SIG-M5 treated with dmso at 0.1 percent for 504 hours (cell line): ENCODE measurements around the gene WIPI1.
"Not testable (repeated sequence)": the region's sequence is repeated elsewhere in the genome, so short reads cannot be mapped to it uniquely, and the experiment has no call there.

ENCODE experiments used
- DNase-seq: peaks from one replicate; lab custom pipeline; 2025; ENCODE audit not compliant: unreplicated experiment; lab: John Stamatoyannopoulos, UW

WIPI1 gene, protein sequence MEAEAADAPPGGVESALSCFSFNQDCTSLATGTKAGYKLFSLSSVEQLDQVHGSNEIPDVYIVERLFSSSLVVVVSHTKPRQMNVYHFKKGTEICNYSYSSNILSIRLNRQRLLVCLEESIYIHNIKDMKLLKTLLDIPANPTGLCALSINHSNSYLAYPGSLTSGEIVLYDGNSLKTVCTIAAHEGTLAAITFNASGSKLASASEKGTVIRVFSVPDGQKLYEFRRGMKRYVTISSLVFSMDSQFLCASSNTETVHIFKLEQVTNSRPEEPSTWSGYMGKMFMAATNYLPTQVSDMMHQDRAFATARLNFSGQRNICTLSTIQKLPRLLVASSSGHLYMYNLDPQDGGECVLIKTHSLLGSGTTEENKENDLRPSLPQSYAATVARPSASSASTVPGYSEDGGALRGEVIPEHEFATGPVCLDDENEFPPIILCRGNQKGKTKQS

DNA sequence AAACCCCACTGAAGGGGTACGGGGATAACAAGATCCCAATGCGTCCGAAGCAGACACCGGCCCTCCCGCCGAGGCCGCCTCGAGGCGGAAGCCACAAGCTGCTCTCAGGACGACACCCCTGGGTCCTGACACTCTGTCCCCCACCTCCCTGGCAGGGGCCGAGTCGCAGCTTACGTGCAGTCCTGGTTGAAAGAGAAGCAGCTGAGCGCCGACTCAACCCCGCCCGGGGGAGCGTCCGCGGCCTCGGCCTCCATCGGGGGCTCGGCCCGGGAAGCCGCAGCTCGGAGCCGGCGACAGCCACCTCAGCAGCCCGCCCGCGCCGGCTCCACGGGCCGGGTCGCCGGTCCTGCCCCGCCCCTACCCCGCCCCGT lies at the start of gene WIPI1:
WIPI1 (minus strand) TSS at position 329 of the 371 bp plus-strand sequence; CDS start at position 254, 75 bp downstream.
- DNase-seq, result peak; percentile 48

DNA sequence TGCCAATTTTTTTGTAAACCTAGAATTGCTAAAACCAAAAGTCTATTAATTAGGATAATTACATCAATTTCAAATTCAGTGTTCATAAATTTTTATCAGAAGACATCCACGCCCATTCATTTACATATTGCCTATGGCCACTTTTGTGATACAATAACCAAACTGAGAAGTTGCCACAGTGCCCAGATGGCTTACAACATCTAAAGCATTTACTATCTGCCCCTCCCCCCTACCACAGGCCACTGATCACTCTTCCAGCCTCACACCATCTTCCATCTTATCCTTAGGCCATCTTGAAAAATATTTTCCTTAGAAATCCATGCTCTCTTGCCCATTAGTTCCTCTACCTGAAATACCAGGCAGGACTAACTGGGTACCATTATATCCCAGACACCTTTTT lies 48.7 kb upstream of the WIPI1 start:
- no peak for DNase-seq

DNA sequence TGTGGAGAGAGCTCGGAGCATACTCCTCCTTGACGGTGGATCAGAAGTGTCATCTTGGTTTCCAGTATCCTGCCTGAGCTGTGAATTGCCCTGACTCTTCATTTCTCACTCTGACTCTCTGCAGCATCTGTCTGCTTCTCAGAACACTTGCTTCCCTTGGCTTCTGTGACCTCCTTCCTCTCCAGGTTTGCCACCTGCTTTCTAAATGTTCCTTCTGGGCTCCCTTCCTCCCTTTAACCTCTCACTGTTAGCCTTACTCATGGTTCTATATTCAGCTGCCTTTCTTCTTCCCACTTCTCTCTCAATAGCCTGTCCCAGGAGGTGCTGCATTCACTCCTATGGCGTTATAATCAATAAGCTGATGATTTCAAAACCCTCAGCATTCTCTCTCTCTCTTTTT lies 43.8 kb upstream of the WIPI1 start:
- DNase-seq, result no peak

DNA sequence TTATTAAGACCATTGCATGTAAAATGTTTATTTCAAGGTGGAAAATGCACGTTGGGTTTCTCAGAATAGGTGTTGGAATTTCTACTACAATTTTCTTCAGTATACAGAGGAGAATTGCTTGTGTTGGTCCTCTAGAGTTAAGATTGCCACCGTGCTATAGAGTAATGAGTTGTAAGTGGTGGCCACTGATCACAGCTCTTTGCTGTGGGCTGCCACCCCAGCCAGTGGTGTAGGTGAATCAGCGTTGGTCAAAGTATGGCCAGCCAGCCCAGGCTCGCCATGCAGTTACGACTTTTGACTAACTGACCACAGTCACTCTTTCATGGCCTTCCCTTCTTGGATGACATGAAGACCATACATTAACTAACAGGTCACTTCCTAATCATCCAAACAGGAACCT lies 42.3 kb upstream of the WIPI1 start:
- no peak for DNase-seq

DNA sequence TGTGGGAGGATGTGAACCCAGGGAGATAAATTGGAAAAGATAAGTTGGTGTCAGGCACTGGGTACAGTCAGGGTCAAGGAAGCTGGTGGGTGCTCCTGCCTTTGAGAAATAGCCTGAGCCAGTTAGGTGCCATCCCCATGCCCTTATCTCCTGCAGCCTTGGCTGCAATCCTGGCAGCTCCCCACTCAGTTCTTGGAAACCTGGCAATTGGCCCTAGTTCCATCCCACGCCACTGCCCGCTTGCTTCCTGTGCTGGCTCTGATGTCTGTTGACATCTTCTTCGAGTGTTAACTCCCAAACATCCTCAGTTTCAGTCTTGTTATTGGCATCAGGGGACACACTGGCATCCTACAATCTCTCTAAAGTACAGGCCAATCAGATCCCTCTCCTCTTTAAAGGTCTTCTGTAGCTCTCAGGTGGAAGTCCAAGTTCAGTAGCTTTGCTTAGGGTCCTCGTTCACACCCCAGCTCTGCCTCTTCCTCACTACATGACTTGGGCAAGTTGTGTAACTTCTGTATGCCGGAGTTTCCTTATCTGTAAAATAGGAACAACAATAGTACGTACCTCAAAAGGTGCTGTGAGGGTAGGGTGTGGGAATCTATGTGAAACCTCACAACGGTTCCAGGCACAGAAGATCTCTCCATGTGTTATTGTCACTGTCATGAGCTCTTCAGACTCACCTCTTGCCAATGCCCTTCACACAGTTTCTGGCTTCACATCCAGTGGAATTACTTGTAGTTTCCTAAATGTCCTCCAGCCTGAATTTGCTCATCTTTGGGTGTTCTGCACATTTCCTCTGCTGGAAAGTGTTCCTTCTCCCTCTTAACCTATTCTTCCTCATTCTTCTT lies 41.4 kb upstream of the WIPI1 start:
- DNase-seq, result peak; percentile 57

DNA sequence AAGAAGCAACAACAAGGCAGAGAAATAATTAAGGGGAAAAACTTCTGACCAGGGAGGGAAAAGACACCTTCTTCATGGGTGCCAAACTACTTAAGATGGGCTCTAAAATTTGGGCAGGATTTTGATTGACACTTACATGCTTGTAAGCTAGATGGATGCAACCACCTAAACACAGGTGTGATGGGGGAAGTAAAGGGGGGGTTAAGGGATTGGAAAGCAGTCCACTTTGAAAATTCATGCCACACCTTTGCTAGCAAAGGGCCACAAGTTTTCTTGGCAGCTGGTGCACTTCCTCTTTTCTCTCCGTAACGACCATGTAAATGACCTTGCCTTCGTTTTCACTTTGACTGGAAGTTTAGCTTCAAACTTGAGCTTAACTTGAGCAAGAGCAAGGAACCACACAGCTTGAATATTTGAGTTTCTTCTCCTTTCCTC lies 40.6 kb upstream of the WIPI1 start:
- peak; percentile 93 for DNase-seq

DNA sequence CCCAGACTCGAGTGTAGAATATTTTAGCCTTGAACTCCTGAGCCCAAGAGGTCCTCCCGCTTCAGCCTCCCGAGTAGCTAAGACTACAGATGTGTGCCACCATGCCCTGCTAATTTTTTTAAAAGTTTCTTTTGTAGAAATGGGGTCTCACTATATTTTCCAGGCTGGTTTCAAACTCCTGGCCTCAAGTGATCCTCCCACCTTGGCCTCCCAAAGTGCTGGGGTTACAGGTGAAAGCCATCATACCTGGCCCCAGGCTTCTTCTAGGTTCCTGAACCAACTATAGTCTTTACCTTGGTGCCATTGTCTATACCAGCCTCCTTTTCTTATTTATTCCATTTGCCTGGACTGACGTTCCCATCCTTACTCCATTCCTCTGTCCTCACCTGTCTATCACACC lies 37.8 kb upstream of the WIPI1 start:
- DNase-seq, result no peak

DNA sequence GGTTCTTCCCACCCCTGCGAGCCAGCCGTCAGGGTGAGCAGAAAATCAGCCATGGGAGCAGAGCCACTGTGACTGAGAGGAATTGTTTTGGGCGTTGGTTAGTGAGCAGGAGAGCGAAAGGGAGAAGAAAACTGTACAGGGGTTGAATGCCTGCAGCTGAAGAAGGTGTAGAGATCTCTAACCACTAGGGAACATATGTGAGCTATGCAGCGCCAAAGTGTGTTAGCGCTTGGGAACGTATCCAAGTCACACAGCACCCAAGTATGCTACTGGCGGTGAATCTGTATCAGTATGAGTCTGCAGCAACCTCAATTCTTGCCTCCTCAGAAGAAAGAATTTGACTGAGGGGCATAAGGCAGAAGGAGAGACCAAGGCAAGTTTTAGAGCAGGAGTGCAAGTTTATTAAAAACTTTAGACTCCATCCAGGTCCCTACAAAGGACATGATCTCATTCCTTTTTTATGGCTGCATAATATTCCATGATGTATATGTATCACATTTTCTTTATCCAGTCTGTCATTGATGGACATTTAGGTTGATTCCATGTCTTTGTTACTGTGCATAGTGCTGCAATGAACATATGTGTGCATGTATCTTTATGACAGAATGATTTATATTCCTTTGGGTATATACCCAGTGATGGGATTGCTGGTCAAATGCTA lies 35.2 kb upstream of the WIPI1 start:
- DNase-seq, result not testable (repeated sequence)

DNA sequence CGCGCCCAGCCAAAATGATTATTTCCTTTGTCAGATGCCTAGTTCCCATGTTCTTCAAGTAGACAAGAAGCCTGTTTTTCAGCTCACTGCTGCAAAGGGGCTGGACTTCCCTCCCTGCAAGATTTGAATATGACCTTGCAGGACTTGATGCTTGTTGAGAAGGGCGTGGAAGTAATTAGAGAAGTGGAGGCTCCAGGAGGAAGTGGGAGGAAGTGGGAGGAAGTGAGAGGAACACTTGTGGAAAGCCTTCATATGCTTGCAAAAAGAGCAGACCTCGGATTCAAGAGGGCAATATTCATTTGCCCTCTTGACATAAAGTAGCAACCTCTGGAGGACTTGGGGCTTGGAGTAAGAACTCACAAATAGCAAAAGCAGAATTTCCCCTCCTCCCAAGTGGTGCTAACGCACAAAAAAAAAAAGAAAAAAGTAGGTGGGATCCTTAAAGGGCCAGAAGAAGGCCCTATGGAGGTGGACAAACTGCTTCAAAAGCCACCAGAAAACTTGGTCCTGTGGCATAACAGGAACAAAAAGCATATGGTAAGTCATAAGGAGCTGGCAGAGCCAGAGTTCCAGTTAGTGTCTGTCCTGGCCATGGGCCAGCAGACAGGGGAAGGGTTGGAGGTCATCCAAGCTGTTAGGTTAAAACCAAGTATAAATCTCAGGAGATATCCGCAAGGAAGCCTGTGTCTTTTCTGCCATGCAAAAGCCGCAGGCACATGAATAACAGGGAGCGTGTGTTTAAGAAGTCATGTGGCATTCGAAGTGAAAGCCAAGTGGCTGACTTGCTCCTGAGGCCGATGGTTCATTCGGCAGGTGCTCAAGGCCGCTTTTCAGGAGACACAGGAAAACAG lies 34.3 kb upstream of the WIPI1 start:
- peak; percentile 93 for DNase-seq

DNA sequence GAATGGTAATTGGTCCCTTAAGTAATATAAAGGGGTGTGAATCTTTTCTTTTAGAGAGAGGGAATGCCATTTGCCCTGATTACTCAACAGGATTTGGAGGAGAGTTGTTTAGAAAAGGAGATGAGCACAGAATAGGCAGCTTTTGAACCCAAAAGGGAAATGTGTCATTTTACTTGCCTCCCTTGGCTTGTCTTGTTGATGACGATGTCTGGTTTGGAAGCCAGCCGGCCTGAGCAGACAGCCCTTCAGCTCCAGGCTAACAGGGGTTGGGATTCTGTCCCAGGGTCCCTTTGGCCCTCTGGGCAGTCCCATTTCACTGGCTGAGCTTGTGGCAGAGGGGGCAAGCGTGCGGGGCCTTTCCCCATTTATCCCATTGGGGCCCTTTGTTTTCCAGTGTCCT lies 32.6 kb upstream of the WIPI1 start:
- DNase-seq, result no peak

DNA sequence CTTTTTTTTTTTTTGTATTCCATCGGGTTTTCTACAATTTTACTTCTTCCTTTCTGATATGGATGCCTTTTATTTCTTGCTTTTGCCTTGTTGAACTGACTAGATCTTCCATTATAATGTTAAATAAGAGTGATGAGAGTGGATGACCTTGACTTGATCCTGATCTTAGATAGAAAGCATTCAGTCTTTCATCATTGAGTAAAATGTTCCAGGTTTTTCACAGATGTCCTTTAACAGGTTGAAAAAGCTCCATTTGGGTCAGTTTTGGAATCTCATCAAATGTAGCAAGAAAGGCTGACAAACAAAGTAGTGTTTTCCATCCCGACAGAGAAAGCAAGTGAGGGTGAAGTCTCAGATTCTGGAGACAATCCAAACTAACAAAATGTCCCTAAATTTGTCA lies 27.2 kb upstream of the WIPI1 start:
- DNase-seq, result no peak

DNA sequence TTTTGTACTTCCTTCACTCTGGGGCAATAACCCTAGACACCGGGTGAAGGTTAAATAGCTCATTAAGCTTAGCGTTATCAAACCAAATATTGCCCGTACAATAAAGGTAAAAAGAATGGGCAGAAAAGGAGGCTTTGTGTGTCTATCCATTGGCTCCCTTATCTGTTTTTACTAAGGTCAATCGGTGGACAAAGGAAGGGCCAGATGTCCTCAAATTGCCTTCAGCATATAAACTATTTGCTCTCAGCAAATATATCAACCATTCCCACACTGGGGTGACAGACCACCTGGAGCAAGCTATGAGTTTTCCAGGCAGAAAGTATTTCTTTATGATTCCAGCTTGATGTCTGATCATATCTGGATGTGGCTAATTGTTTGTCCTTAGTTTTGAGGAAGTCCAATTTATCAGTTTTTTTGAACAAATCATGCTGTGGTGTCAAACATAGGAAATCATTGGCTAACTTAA lies 25.3 kb upstream of the WIPI1 start:
- no peak for DNase-seq

DNA sequence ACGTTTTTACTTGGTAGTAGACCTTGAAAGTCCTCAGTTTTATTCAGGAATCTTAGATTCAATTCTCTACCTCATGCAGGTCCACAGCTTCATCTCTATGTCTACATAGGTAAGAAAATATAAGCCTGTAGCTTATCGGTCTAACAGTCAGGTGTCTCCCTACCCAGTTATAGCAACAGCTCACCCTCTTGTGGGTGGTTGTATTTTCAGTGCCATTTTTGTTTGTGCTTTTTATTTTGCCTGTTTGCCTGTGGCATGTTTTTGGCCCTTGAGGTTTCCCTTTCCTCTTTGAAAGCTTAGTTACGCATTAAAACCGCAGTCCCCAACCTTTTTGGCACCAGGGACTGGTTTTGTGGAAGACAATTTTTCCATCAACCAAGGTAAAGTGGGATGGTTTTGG lies 23.6 kb upstream of the WIPI1 start:
- DNase-seq, result no peak

DNA sequence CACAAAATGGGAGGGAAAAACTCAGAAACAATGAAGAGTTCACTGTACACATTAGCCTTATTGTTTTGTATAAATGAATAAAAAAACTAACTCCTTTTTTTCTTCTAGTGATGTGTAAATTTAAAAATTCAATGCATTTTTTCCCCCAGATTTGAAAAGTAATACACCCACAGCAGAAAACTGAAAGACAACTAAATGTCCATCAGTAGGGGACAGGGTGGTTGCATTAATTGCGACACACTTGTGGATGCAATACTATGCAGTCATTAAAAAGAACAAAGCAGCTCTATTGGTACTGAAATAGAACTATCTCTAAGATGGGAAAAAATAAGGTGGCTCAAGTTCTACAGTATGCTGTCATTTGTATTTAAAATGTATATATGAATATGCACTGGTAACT lies 13.7 kb upstream of the WIPI1 start:
- DNase-seq, result no peak

DNA sequence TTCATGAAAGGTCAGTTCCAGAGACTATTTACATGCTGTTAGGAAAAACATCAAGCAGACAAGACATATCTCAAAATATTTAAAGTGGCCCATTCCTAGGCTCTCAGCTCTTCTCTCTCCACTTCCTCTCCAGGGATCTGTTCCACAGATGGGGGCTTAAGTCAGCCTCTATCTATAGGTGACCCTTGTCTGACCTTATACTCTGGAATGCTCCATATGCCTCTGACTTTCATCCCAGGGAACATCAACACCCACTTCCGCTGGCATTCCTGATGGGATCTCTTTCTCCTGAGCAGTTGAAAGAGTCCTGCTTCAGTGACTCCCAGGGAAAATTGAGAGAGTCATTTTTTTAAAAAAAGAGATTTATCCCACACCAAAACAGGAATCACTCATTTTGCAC lies 11.5 kb upstream of the WIPI1 start:
- no peak for DNase-seq

DNA sequence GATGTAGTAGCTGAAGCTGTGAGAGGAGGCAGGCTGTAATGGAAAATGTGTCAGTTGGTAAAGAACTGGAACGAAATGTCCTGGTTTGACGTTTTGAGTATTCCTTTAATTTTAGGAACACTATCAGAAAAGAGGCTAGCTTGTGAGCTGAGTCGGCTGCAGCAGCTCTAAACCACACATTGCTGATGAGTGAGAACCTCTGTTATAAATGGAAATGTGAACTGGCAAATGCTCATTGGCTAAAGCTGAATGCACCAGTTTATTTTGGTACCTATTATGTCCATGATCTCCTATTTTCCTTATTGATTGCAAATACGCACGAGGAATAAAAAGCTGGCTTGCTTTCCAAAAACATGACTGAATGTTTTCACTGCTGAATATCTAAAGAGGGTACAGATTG lies 11.0 kb upstream of the WIPI1 start:
- DNase-seq, result no peak

DNA sequence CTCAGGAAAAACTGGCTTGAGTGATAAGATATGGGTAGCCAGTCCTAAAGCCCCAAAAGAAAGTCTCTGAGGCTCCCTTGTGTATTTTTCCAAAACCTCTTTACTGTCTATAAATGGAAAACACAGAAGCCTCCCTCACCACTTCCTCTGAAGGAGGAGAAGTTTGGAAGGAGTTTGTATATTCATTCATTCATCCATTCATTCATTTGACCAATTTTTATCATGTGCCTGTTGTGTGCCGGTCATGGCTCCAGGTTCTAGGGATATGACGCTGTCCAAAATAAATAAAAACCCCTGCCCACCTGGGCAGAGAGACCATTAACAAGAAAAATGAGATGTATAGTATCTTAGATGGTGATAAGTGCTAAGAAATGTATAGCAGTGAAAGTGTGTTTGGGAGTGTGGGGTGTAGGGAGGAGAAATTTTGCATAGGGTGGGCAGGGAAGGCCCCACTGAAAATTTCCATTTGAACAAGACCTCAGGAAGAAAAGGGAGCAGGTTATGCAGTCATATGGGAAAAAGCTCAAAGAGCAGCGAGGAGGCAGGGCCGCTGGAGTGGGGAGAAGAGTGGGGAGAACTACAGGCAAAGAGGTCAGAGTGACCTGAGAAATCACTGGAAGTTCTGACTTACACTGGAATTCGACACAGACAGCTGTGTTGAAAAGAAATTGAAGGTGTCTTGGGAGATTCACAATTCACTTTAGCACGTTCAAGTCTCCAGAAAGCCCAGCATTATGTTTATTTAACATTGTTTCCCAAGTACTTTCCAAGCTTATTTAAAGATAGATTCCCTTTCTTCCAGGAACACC lies 6.1 kb upstream of the WIPI1 start:
- no peak for DNase-seq

DNA sequence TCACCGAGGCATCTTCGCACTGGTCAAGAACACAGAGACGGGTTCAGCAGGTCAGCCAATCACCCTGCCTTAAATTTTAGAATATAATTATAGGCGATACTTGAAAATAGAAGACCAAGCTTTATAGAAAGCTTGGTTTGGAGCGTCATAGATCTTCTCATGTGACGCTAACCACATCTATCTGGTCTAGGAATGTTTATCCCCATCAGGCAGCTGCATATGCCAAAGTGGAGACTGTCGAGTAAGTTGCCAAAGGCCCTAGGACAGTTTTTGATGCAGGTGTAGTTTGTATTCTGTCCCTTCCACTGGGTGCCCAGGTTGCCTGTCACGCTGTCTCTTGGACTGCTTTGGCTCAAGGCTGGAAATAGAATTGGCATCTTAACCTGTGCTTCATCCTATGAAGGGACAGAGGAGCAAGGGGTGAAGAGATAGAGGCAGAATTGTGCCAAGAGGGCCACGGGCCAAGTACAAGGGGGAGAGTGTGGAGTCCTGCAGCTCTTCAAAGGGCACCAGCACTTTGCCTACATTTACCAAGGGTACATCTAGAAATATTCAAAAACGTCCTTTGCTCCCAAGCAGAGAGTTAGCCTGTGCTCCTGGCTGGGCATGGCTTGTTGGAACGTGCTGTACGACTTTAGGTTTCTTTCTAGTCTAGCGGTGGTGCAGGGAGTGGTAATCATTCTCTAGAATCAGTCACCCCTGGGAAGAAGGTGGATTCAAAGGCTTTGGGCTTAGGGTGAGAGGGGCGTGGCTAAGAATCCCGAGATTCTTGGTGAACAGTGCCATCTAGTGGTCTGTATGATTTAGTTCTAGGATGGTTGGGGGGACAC lies 5.3 kb upstream of the WIPI1 start:
- peak; percentile 91 for DNase-seq

DNA sequence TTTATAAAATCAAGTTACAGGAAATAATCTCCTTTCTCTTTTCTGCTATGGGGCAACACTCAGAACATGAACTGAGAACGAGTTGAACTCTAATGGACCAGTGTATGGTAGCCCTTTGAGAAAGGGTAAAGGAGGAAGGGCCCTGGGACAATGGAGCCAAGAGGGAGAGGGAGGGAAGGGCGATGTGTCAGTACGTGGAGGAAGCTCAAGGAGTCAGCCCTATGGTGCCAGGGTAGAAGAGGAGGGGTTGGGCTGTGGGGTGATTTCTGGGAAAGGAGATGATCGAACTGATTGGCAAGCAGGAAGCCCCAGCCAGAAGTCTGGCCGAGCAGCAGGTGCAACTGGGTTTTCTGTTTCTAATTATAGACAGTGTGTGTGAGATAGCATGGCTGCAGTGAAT lies 4.3 kb upstream of the WIPI1 start:
- DNase-seq, result no peak
